ENCODE data around the gene DUSP8. TPM values are rescaled to one million over a fixed set of nuclear protein-coding genes. Genes with fewer than 3 reads are reported as not detected.

The DUSP8 gene
- polyA plus RNA-seq, 1 of the 3 experiments (the other 2 are of a cell fraction): 2.0 TPM

DNA sequence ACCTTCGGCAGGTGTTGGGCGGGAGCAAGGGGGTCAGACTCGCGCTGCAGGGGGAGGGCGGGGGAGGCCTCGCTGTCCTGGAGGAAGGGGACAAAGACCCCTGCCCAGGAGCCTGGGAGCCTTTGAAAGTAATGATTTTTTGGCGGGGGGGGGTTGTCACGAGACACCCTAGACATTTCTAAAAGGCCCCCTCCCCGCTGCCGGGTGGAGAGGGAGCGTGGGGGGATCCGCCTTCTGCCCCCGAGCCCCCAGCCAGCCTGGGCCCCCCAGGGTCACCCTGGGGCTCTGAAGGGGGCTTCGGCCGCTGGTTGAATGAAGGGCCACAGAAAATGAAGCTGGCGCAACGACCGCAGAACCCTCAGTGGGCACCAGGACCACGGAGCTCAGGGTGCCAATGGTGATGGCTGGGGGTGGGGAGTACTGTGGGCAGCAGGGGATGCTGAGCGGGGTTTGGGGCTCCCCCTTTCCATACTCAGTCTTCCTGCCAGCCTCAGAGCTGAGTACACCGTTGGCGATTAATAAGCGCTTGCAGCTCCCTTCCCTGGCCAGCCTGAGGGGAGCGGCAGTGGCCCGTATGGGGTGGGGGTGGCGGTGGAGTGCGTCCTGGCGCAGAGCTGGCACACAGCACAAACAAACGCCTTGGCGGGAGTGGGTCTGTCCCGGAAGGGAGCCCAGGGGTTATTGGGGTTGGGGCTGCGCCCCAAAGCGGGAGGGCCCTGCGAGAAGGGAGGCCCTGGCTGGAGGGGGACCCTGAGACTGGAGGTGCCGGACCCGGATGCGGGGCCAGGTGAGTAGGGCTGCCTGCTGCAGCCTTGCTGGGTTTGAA lies 1.2 kb upstream of the DUSP8 start (continued):
- TF ChIP-seq, protein P1, sequence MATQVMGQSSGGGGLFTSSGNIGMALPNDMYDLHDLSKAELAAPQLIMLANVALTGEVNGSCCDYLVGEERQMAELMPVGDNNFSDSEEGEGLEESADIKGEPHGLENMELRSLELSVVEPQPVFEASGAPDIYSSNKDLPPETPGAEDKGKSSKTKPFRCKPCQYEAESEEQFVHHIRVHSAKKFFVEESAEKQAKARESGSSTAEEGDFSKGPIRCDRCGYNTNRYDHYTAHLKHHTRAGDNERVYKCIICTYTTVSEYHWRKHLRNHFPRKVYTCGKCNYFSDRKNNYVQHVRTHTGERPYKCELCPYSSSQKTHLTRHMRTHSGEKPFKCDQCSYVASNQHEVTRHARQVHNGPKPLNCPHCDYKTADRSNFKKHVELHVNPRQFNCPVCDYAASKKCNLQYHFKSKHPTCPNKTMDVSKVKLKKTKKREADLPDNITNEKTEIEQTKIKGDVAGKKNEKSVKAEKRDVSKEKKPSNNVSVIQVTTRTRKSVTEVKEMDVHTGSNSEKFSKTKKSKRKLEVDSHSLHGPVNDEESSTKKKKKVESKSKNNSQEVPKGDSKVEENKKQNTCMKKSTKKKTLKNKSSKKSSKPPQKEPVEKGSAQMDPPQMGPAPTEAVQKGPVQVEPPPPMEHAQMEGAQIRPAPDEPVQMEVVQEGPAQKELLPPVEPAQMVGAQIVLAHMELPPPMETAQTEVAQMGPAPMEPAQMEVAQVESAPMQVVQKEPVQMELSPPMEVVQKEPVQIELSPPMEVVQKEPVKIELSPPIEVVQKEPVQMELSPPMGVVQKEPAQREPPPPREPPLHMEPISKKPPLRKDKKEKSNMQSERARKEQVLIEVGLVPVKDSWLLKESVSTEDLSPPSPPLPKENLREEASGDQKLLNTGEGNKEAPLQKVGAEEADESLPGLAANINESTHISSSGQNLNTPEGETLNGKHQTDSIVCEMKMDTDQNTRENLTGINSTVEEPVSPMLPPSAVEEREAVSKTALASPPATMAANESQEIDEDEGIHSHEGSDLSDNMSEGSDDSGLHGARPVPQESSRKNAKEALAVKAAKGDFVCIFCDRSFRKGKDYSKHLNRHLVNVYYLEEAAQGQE (IDR thresholded peaks at IDR 0.05; ENCODE audit: low read depth, low read length): no peak
- TF ChIP-seq GATA2 (CRISPR knock-in tag; IDR thresholded peaks at IDR 0.05) (no peak), ELF1 (IDR thresholded peaks at IDR 0.05) (no peak), TEAD4 (IDR thresholded peaks at IDR 0.05; ENCODE audit: borderline replicate concordance, insufficient read depth) (no peak), USF1 (IDR thresholded peaks at IDR 0.05; ENCODE audit: borderline replicate concordance, low read depth) (no peak), TAF1 (IDR thresholded peaks at IDR 0.05; ENCODE audit: borderline replicate concordance, low read depth, low read length) (no peak), JUND (IDR thresholded peaks at IDR 0.05) (no peak)

DNA sequence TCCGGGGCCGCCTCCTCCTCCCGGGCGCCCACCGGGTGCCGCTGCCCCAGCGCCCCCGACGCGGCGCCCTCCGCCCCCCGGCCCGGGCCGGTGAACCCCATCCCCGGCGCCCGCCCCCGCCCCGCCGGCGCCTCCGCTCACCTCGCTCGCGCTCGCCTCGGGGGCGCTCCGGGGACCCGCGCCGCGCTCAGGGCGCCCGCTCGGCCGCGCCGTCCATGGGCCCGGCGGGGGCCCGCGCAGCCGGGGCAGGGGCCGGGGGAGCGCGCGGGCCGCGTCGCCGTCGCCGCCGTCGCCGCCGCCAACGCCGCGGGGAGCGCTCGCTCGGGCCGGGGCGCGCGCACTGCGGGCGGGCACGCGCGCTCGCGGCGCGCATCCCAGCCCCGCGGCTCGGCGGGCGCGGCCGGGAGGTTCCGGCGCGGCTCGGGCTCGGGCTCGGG lies 293 bp downstream of the DUSP8 start:
- H3K9me2 ChIP-seq: no peaks in the 10 kb centered on the region
- no peak overlapping the region for H2AFZ ChIP-seq (ENCODE audit: low read depth)
- H3K4me1 ChIP-seq (ENCODE audit: control insufficient read depth in 1 of 2, insufficient read depth in 2 of 2, low read depth in 1 of 2, low read length in 1 of 2): peaks cover 0 to 35% of the 10 kb centered on the region in 2 experiments; a peak in 1 of 4 replicates
- CTCF ChIA-PET: interaction anchor here (18.1 kb wide), 1 partner anchor 26 kb away, joined by 398 read pairs; no protein-coding TSS in a partner anchor
- TF ChIP-seq FOXJ3 (CRISPR knock-in tag; IDR thresholded peaks at IDR 0.05) (no peak), ZBTB33 (IDR thresholded peaks at IDR 0.05; ENCODE audit: borderline replicate concordance, low read depth) (no peak), YY1 (IDR thresholded peaks at IDR 0.05; ENCODE audit: low read depth) (no peak), GABPA (IDR thresholded peaks at IDR 0.05; ENCODE audit: low read depth) (no peak), RCOR1 (IDR thresholded peaks at IDR 0.05; ENCODE audit: low read length) (no peak), POLR2AphosphoS5 (IDR thresholded peaks at IDR 0.05; ENCODE audit: low read depth, low read length) (no peak), RAD21 (IDR thresholded peaks at IDR 0.05; ENCODE audit: low read length) (no peak), SIN3A (IDR thresholded peaks at IDR 0.05; ENCODE audit: borderline replicate concordance, low read depth, low read length) (no peak), TEAD4 (IDR thresholded peaks at IDR 0.05; ENCODE audit: borderline replicate concordance, insufficient read depth) (no peak), TAF1 (IDR thresholded peaks at IDR 0.05; ENCODE audit: borderline replicate concordance, low read depth, low read length) (no peak), EZH2phosphoT487 (IDR thresholded peaks at IDR 0.05; ENCODE audit: borderline replicate concordance, low read depth) (no peak), JUND (IDR thresholded peaks at IDR 0.05) (no peak)
- TF ChIP-seq, protein P2, sequence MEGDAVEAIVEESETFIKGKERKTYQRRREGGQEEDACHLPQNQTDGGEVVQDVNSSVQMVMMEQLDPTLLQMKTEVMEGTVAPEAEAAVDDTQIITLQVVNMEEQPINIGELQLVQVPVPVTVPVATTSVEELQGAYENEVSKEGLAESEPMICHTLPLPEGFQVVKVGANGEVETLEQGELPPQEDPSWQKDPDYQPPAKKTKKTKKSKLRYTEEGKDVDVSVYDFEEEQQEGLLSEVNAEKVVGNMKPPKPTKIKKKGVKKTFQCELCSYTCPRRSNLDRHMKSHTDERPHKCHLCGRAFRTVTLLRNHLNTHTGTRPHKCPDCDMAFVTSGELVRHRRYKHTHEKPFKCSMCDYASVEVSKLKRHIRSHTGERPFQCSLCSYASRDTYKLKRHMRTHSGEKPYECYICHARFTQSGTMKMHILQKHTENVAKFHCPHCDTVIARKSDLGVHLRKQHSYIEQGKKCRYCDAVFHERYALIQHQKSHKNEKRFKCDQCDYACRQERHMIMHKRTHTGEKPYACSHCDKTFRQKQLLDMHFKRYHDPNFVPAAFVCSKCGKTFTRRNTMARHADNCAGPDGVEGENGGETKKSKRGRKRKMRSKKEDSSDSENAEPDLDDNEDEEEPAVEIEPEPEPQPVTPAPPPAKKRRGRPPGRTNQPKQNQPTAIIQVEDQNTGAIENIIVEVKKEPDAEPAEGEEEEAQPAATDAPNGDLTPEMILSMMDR (IDR thresholded peaks at IDR 0.05): no peak
- TF ChIP-seq, protein P3, sequence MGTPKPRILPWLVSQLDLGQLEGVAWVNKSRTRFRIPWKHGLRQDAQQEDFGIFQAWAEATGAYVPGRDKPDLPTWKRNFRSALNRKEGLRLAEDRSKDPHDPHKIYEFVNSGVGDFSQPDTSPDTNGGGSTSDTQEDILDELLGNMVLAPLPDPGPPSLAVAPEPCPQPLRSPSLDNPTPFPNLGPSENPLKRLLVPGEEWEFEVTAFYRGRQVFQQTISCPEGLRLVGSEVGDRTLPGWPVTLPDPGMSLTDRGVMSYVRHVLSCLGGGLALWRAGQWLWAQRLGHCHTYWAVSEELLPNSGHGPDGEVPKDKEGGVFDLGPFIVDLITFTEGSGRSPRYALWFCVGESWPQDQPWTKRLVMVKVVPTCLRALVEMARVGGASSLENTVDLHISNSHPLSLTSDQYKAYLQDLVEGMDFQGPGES (IDR thresholded peaks at IDR 0.05; ENCODE audit: low read depth, low read length): no peak
- no peaks in the 10 kb centered on the region for H3K36me3 ChIP-seq (replicated peaks in 1 of 2; ENCODE audit: control insufficient read depth in 1 of 2, insufficient read depth in 2 of 2, low read length in 1 of 2)
- DNase-seq: no peak
- no peaks in the 10 kb centered on the region for H3K79me2 ChIP-seq (ENCODE audit: insufficient read depth)
- H3K27ac ChIP-seq (ENCODE audit: low read depth in 2 of 2, low read length in 1 of 2): peak overlapping the region in 1 of 2 experiments; percentile 81; a peak in 1 of 4 replicates
- WGBS (ENCODE audit: low lambda C conversion rate): no CpG with 5 or more reads among the region's 91 CpGs
- H3K9ac ChIP-seq: no peak overlapping the region
- H3K4me3 ChIP-seq (ENCODE audit: low read depth in 2 of 2, low read length in 1 of 2): peak overlapping the region in 1 of 2 experiments; percentile 57; a peak in 2 of 4 replicates
- peaks cover 4% of the 10 kb centered on the region; the same call in 1 of the 2 replicates for H3K27me3 ChIP-seq (ENCODE audit: insufficient read depth)
- no peaks in the 10 kb centered on the region for H3K9me3 ChIP-seq
- H3F3A ChIP-seq (replicated peaks; ENCODE audit: insufficient read depth): no peaks in the 10 kb centered on the region
- peaks cover 20% of the 10 kb centered on the region for H4K20me1 ChIP-seq (ENCODE audit: insufficient read depth)
- no peak overlapping the region for H3K4me2 ChIP-seq
- POLR2A ChIA-PET: no interaction called here
